Esophagus squamous epithelium (tissue), 5 donors: ENCODE measurements around the gene CIDEB. TPM values are rescaled to one million over a fixed set of nuclear protein-coding genes. Genes with fewer than 3 reads are reported as not detected.

Source experiments
- DNase-seq: peaks from one replicate; lab custom pipeline; 2025; lab: John Stamatoyannopoulos, UW
- H3K27ac ChIP-seq, 4 donors: fragments of 200-600 bp; sonication (generic); one replicate each; pipeline ENCODE4 v1.5.1; 2016 to 2019; ENCODE audit warnings: mild to moderate bottlenecking in 1 of 4
- H3K27me3 ChIP-seq, 4 donors: fragments of 200-600 bp; sonication (generic); 1 replicate in 3 of 4; 2 replicates in 1 of 4; pipeline versions ENCODE4 v1.5.1 to v1.6.0; 2017 to 2021; ENCODE audit warnings: antibody characterized with exemption in 1 of 4
- H3K36me3 ChIP-seq, 3 donors: fragments of 200-600 bp; sonication (generic); one replicate each; pipeline ENCODE4 v1.5.1; 2016 to 2019
- H3K4me1 ChIP-seq, 3 donors: fragments of 200-600 bp; sonication (generic); one replicate each; pipeline ENCODE4 v1.5.1; 2017 to 2019
- H3K4me3 ChIP-seq, 4 donors: fragments of 200-600 bp; sonication (generic); 1 replicate in 3 of 4; 2 replicates in 1 of 4; pipeline ENCODE4 v1.5.1; 2016 to 2019; ENCODE audit warnings: mild to moderate bottlenecking in 2 of 4, moderate library complexity in 1 of 4
- H3K9me3 ChIP-seq, 3 donors: fragments of 200-600 bp; sonication (generic); one replicate each; pipeline ENCODE4 v1.5.1; 2016 to 2019
- POLR2A ChIP-seq, 4 donors: fragments of 450-650 bp; IDR thresholded peaks; one replicate each; pipeline ENCODE4 v1.6.1; 2017; ENCODE audit warnings: antibody characterized with exemption in 4 of 4, mild to moderate bottlenecking in 4 of 4, moderate library complexity in 3 of 4
- WGBS, 2 donors: methylation state at CpG; one replicate each; pipeline ENCODE4 v1.1.5; 2018; 5-methylcytosine and 5-hydroxymethylcytosine counted together
- intact Hi-C: fragments of 100-400 bp; cut with DNase I; formaldehyde crosslinking; loops from one replicate; pipeline ENCODE4 v1.15.0; 2022
- total RNA-seq, 4 donors: library from RNA; depleted of rRNA; stranded (reverse); fragments of >200 nt; gene quantifications; one replicate each; pipeline ENCODE4 v1.1.0, GENCODE V29; 2016
- TF ChIP-seq, protein P1 (sequence below), 6 experiments: fragments of 450-650 bp in 4 of 6; fragments of 200-600 bp in 2 of 6; sonication (generic) in 2 of 6; IDR thresholded peaks; one replicate each; pipeline ENCODE4 v1.5.1; 2016 to 2019; ENCODE audit warnings: antibody characterized with exemption in 6 of 6, mild to moderate bottlenecking in 4 of 6, moderate library complexity in 4 of 6
- donor health status: DM: yes; HTN: yes; CAD: no.

Gene CIDEB
- total RNA-seq, 4 donors from 2014 or later, result 18.3 to 41.4 (median 30.4) TPM

GRCh38 chr14:24296341-24297157 lies 11.2 kb downstream of the CIDEB start:
- Histone ChIP-seq H3K4me3 (peak overlapping the region in 1 of 4 donors; percentile 2), H3K36me3 (peaks cover 10 to 64% (median 12%) of the 10 kb centered on the region in 3 donors), H3K27me3 (no peaks in the 10 kb centered on the region)

GRCh38 chr14:24293525-24293924 lies 14.3 kb downstream of the CIDEB start:
- Histone ChIP-seq H3K9me3 (no peaks in the 10 kb centered on the region), H3K4me1 (peaks cover 3 to 25% (median 10%) of the 10 kb centered on the region in 3 donors), H3K27me3 (no peaks in the 10 kb centered on the region), H3K36me3 (peaks cover 24 to 85% (median 27%) of the 10 kb centered on the region in 3 donors), H3K4me3 (no peak overlapping the region), H3K27ac (no peak overlapping the region)
- TF ChIP-seq, protein P1, sequence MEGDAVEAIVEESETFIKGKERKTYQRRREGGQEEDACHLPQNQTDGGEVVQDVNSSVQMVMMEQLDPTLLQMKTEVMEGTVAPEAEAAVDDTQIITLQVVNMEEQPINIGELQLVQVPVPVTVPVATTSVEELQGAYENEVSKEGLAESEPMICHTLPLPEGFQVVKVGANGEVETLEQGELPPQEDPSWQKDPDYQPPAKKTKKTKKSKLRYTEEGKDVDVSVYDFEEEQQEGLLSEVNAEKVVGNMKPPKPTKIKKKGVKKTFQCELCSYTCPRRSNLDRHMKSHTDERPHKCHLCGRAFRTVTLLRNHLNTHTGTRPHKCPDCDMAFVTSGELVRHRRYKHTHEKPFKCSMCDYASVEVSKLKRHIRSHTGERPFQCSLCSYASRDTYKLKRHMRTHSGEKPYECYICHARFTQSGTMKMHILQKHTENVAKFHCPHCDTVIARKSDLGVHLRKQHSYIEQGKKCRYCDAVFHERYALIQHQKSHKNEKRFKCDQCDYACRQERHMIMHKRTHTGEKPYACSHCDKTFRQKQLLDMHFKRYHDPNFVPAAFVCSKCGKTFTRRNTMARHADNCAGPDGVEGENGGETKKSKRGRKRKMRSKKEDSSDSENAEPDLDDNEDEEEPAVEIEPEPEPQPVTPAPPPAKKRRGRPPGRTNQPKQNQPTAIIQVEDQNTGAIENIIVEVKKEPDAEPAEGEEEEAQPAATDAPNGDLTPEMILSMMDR (IDR thresholded peaks at IDR 0.05), result no peak
- TF ChIP-seq POLR2A (IDR thresholded peaks at IDR 0.05), result no peak
- 87 to 98% methylated on average over 2 of the region's 2 CpGs for WGBS, 2 donors
- no peak for DNase-seq
- intact Hi-C loops, result no loop called here

More at GRCh38 chr14:24296341-24297157, 11.2 kb downstream of the CIDEB start:
- peaks cover 20 to 52% (median 25%) of the 10 kb centered on the region in 3 donors for H3K4me1 ChIP-seq
- 49 to 58% methylated on average over 12 of the region's 12 CpGs for WGBS, 2 donors
- DNase-seq, result no peak
- TF ChIP-seq, protein P1 (IDR thresholded peaks at IDR 0.05), result peak; percentile 67 to 87 (median 70)
- no peak for TF ChIP-seq POLR2A (IDR thresholded peaks at IDR 0.05)
- H3K27ac ChIP-seq, result peak overlapping the region; percentile 55 to 97 (median 78)
- intact Hi-C loops, result no loop called here
- no peaks in the 10 kb centered on the region for H3K9me3 ChIP-seq

DNA sequence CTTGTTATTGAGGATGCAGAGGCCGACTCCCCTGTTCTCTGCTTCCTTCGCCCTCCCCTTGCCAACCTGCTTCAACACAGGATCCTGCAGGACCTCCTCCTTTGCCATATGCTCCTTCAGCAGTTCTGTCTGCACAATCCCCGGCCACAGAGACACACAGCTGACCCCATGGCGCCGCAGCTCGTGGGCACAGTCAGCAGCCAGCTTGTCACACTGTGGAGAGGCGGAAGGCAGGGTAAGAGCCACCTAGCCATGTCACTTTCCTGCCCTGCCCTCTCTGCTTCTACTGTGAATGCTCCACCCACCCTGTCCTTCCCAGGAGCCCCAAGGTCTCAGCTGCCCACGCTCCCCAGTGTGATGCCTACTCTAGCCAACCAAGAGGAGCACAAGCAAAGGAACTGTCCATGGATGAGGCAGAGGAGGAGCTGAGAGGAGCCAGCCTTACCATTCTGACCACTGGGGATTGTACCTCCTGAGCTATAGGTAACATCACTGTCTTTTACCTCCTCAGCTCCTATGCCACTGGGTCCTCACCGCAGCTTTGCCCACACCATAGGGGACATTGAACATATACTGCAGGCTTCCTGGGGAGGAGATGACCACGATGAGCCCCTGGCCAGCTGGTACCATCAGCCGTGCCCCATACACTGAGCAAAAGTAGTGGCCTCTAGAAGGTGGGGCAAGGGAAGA lies 15.5 kb downstream of the CIDEB start:
- no peak for TF ChIP-seq POLR2A (IDR thresholded peaks at IDR 0.05)
- TF ChIP-seq, protein P1 (IDR thresholded peaks at IDR 0.05), result no peak
- H3K27ac ChIP-seq, result no peak overlapping the region
- no peaks in the 10 kb centered on the region for H3K9me3 ChIP-seq
- no peaks in the 10 kb centered on the region for H3K27me3 ChIP-seq
- H3K36me3 ChIP-seq, result peaks cover 24 to 87% (median 27%) of the 10 kb centered on the region in 3 donors
- intact Hi-C loops, result no loop called here
- no peak for DNase-seq
- no peak overlapping the region for H3K4me3 ChIP-seq
- 90 to 92% methylated on average over 5 to 8 of the region's 11 CpGs for WGBS, 2 donors
- H3K4me1 ChIP-seq, result peaks cover 0 to 15% (median 8%) of the 10 kb centered on the region in 3 donors

DNA sequence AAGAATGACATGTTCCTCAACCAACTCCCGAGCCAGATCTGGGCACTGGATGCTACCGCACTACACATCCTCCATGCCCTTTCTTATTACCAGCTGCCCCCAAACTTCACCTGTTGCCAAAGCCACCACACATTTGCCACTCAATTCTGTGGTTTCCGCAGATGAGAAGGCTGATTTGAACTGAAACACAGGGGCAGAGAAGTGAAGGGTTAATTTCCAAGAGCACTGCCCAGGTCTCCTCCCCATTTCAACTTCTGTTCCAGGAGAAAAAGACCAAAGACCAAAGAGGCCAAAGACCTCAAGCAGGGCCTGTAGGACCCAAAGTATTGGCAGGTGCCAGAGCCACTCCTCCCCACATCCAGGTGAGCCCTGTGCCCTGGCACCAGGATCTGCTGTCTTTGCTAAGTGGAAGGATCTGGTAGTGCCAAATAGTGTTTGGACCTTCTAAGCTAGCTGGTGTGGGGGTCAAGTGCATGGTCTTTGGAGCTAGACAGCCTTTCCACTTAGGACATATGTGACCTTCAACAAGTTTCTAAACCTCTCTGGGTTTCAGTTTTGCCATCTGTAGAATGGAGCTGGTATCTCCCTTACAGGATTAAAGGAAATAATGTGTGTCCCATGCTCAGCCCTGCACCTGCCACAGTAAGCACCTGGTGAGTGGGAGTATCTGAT lies 16.2 kb downstream of the CIDEB start:
- DNase-seq, result no peak
- Histone ChIP-seq H3K27me3 (no peaks in the 10 kb centered on the region), H3K9me3 (no peaks in the 10 kb centered on the region), H3K27ac (no peak overlapping the region), H3K4me1 (peaks cover 0 to 15% (median under 1%) of the 10 kb centered on the region in 3 donors), H3K36me3 (peaks cover 22 to 83% (median 24%) of the 10 kb centered on the region in 3 donors), H3K4me3 (no peak overlapping the region)
- no peak for TF ChIP-seq POLR2A (IDR thresholded peaks at IDR 0.05)
- TF ChIP-seq, protein P1 (IDR thresholded peaks at IDR 0.05), result no peak
- intact Hi-C loops, result no loop called here
- 85% methylated on average over 3 of the region's 3 CpGs; no CpG with 5 or more reads in 1 of the 2 donors for WGBS, 2 donors
